GM20000 (cell line): ENCODE results near the gene MAGEA11.
"Not testable (repeated sequence)": the region's sequence is repeated elsewhere in the genome, so short reads cannot be mapped to it uniquely, and the experiment has no call there.

Source experiments
- DNase-seq: peaks from one replicate; pipeline ENCODE4 v3.0.0; 2012; ENCODE audit warnings: low spot score
- TF ChIP-seq, protein P1 (sequence below): IDR thresholded peaks from 2 replicates; pipeline ENCODE4 v1.5.1; 2012; ENCODE audit warnings: mild to moderate bottlenecking, control low read depth; ENCODE audit errors: extremely low read depth, missing control alignments

The MAGEA11 gene

DNA sequence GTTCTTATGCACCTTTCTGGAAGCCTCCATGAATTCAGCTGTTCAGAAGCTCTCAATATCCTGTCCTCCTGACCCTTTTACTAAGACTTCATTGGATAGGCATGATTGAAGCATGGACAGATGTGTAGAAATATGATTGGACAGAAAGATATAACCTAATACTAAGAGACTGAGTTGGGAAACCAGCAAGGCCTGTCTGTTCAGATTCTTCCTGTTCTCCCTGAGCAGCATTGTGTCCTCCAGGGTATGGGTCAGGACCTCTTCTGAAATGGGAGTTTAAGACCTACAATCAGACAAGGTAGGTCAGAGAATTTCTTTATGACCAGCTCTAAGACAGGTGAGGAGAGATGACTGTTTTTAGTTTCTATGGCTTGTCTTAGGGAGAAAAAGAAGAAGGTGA, 23.9 kb upstream of the MAGEA11 start:
- TF ChIP-seq, protein P1, sequence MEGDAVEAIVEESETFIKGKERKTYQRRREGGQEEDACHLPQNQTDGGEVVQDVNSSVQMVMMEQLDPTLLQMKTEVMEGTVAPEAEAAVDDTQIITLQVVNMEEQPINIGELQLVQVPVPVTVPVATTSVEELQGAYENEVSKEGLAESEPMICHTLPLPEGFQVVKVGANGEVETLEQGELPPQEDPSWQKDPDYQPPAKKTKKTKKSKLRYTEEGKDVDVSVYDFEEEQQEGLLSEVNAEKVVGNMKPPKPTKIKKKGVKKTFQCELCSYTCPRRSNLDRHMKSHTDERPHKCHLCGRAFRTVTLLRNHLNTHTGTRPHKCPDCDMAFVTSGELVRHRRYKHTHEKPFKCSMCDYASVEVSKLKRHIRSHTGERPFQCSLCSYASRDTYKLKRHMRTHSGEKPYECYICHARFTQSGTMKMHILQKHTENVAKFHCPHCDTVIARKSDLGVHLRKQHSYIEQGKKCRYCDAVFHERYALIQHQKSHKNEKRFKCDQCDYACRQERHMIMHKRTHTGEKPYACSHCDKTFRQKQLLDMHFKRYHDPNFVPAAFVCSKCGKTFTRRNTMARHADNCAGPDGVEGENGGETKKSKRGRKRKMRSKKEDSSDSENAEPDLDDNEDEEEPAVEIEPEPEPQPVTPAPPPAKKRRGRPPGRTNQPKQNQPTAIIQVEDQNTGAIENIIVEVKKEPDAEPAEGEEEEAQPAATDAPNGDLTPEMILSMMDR: no peak
- no peak for DNase-seq

DNA sequence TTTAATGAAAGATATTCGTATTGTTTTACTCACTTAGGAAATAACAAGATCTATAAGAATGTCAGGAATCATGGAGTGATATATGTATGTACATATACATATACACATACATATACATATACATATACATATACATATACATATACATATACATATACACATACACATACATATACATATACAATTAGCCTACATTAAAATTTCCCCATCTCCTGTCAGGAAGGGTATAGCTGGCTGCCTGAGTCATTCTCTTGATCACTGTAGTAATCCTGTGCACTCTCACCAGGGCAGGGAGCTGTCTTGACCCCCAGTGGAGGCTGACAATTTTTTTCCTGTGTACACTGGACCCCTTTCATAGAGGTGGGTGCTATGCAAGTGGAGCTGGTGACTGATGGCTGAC, 23.3 kb upstream of the MAGEA11 start:
- TF ChIP-seq, protein P1: no peak
- no peak for DNase-seq

- DNase-seq: no peak
- TF ChIP-seq, protein P1: no peak
Measured at GRCh38 chrX:149691794-149692193, 20.1 kb upstream of the MAGEA11 start.

DNA sequence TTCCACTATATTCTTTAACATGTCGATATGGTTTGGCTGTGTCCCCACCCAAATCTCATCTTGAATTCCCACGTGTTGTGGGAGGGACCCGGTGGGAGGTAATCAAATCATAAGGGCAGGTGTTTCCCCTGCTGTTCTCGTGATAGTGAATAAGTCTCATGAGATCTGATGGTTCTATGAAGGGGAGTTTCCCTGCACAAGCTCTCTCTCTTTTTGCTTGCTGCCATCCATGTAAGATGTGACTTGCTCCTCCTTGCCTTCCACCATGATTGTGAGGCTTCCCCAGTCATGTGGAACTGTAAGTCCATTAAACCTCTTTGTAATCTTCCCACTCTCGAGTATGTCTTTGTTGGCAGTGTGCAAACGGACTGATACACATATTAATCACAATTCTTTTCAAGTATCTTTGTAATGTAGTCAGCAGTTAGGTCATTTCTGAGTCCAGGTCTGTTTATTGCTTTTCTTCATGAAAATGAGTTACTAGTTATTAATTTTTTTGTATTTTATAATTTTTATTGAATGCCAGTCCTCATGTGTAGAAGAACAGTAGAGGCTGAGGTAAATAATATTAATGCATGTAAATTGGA, 19.1 kb upstream of the MAGEA11 start:
- DNase-seq: not testable (repeated sequence)

DNA sequence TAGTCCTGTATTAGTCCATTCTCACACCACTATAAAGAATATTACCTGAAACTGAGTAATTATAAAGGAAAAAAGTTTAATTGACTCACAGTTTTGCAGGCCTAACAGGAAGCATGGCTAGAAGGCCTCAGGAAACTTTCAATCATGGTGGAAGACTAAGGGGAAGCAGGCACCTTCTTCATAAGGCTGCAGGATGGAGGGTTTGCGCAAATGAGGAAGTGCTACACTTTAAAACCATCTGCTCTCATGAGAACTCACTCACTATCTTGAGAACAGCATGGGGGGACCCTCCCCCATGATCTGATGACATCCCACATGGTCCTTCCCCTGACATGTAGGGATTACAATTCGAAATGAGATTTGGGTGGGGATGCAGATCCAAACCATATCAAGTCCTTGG, 12.1 kb upstream of the MAGEA11 start:
- TF ChIP-seq, protein P1: no peak
- no peak for DNase-seq

DNA sequence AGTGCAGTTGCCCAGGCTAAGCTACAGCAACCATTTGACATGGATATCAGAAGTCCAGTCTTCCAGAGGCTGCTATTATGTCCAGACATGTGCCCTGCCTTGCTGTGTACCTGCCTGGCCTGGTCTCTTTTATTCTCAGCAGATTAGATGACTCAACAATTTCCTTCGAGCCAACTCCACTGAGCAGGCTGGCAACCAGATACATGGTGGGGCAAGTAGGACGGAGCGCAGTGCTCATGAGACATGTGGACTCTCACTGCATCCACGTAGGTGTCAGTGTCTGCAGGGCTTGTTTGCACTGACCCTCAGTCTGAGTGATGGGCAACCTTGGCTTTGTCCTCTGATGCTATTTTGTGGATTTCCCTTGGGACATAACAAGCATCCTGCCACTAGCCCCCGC, 7.2 kb upstream of the MAGEA11 start:
- TF ChIP-seq, protein P1: no peak
- DNase-seq: no peak

GRCh38 chrX:149707147-149707901, 4.5 kb upstream of the MAGEA11 start:
- DNase-seq: no peak
- TF ChIP-seq, protein P1: no peak

DNA sequence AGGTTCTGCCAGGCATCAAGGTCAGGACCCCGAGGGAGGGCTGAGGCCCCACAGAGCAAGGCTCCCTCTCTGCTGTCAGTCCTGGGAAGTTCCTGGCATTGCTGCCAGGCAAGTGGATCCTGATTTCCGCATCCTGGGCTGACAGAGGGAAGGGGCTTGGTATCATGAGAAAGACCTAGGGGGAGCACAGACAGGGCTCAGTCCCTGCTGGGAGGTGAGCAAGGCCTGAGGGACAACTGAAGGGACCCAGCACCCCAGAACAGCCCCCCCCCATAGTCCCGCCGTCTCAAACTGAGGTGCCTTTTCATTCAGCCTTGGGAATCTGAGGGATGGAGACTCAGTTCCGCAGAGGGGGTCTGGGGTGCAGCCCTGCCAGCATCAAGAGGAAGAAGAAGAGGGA, 971 bp downstream of the MAGEA11 start:
- TF ChIP-seq, protein P1: no peak
- no peak for DNase-seq
